Stimulated activated CD8-positive, alpha-beta memory T cell treated with anti-CD3 and anti-CD28 coated beads, Interleukin-15, amount 100 ng/mL, for 48 hours (primary cell): ENCODE data around the gene PSME3IP1.
"Not testable (repeated sequence)": the region's sequence is repeated elsewhere in the genome, so short reads cannot be mapped to it uniquely, and the experiment has no call there.

Source experiments
- DNase-seq, 2 donors: peaks; one replicate each; pipeline ENCODE4 v3.0.0-alpha.2; 2020; ENCODE audit warnings: low read depth in 2 of 2

Gene PSME3IP1

DNA sequence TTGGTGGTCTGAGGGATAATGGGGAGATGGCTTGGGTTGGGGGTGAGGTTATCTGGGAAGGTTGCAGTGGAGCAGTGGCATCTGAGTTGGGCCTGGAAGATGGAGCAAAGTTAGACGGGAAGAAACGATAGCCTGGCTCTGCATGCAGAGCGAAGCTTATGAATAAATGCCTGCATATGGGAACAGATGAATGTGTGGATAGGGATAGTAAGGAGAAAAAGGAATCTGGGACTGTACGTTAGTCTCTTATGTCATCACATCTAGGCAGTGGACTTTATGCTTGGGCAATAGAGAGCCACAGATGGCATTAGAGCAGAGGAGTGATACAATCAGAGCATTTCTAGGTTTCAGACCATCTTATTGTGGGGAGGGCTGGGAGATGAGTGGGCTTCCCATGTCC, 60.5 kb downstream of the PSME3IP1 start:
- no peak for DNase-seq

DNA sequence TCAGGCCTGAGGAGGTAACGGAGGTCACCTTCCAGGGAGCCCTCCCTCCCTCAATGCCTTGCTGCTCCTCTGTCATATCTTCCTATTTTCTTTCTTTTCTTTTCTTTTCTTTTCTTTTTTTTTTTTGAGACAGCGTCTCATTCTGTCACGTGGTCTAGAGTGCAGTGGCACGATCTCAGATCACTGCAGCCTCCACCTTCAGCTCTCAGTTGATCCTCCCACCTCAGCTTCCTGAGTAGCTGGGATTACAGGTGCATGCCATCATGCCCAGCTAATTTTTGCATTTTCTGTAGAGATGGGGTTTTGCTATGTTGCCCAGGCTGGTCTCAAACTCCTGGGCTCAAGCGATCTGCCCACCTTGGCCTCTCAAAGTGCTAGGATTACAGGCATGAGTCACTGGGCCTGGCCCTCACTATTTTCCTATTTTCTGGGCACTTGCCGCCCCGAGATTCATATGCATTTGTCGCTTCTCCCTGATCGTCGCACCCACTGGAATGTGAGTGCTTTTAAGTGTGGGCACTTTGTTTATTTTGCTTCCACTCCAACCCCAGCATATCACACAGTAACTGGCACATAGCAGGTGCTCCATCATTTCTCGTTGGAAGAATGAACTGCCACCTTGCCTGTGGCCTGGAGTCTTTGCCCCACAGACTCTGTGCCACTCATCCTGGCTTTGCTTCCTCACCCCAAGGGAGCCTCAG, 61.7 kb downstream of the PSME3IP1 start:
- DNase-seq: no peak

DNA sequence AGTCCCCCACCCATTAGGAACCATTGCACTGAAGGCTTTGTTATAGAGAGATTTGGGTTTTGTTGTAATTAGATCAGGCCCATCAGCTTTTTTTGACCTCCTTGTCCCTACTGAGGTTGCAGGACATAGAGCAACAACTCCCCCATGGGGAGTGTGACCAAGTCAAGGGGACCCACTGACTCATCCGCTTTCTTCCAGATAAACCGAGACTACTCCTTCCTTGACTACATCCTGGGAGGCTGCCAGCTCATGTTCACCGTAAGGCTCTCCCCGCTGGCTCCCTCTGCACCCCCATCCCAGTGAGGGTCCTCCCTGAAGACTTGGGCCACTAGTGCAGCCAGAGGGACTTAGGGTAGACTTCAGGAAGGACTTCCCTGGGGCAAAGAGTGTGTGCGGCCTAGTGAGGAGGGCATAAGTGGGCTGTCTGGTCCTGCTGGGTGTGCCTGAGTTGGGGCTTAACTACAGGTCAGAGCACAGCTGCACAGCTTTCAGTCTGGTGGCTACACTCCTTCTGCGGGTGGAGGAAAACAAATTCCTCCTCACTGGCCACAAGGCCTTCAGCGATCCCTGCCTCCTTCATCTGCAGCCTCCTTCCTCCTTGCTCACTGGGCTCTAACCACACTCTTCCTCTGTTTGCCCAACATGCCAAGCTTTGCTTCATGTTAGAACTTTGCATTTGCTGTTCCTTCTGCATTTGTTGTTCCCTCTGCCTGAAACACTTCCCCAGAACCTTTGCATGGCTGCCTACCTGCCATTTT, 62.4 kb downstream of the PSME3IP1 start:
- DNase-seq: no peak

DNA sequence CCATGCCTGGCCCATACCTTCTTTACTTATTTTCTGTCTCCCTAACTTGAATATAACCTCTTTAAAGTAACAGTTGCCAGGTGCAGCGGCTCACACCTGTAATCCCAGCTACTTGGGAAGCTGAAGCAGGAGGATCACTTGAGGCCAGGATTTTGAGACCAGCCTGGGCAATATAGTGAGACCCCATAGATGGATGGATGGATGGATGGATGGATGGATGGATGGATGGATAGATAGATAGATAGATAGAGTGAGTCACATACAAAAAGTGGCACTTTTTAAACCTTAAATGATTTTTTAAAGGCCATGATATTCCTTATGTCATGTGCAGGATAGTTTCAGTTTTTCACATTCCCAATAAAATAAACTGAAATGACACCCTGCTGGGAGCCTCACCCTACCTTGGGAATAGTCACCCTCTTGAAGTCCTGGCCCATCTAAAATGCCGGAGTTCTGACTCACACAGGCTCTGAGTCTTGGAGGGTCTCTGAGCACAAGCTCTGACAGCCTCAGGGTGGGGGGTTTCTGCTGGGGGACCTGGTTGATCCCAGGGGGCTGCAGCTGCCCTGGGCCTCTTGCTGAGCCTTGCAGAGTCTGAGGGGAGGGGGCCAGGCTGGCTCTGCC, 67.3 kb downstream of the PSME3IP1 start:
- no peak for DNase-seq

DNA sequence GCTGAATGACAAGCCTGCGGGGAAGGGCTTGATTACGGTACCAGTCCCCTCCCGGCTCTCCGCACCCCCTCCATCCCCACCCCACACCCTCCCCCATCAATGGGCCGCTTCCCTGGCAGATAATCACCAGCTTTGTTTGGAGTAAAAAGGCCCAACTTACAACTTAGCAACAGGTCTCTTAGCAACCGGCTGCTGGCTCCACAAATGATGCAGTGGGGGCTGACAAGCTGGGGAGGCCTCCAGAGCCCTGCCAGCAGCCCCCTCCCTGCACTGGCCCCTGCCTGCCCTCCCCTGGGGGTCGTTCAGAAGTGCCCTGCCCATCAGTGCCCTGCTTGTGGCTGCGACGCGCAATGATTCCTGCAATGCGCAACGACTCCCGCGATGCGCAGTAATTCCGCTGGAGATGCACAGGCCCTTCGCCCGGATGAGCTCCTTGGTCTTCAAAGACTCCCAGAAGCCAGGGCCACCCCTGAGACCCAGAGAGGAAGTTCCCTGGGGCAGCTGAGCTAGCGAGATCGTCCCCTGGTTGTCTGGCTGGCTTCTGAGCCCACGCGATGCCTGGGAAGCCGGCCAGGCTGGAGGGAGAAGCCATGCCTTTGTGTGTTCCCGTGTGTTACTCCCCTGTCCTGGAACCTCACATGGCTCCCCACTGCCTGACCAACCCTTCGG, 70.2 kb downstream of the PSME3IP1 start:
- DNase-seq: no peak

DNA sequence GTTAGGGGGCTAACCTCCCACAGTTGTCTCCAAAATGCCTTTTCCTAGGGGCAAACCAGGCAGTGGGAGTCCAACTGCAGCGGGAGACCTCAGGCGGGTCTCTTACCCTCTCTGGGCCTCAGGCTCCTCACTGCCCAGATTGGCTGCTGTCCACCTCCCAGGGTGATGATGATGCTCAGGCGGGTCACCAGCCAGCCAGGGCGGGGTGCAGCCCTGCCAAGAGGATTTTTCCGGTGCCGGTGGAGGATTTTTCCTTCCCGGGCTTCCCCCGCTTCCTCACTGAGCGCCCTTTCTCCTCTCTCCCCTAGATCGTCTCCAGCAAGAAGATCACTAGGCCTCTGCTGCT, 70.7 kb downstream of the PSME3IP1 start:
- no peak for DNase-seq

DNA sequence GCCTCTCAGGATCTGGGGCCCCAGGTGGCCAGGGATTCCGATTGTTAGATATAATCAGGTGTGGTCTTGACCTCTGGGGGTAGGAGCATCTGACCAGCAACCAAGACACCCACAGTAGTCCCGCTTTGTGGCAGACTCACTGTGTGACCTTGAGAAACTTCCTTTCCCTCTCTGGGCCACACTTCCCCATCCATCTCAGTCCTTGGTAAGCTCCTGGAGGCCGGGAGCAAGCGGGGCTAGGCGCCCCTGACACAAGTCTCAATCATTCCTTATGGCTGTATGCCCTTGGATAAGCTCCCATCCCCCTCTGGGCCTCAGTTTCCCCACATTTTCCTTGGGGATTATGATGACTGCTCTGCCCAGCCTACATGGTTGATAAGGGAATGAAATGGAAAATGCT, 72.2 kb downstream of the PSME3IP1 start:
- DNase-seq: no peak

DNA sequence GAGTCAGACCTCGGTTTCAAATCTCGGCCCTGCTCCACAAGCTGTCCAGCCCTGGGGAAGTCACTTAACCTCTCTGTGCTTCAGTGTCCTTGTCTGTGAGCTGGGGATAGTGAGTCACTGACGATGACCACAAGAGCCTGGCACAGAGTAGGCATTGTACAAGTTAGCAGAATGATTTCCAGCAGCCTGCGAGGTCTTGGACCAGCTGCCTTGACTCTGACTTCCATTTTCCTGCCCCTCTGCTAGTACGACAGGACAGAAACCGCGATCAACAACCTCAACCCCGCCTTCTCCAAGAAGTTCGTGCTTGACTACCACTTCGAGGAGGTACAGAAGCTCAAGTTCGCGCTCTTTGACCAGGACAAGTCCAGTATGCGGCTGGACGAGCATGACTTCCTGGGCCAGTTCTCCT, 72.8 kb downstream of the PSME3IP1 start:
- no peak for DNase-seq

DNA sequence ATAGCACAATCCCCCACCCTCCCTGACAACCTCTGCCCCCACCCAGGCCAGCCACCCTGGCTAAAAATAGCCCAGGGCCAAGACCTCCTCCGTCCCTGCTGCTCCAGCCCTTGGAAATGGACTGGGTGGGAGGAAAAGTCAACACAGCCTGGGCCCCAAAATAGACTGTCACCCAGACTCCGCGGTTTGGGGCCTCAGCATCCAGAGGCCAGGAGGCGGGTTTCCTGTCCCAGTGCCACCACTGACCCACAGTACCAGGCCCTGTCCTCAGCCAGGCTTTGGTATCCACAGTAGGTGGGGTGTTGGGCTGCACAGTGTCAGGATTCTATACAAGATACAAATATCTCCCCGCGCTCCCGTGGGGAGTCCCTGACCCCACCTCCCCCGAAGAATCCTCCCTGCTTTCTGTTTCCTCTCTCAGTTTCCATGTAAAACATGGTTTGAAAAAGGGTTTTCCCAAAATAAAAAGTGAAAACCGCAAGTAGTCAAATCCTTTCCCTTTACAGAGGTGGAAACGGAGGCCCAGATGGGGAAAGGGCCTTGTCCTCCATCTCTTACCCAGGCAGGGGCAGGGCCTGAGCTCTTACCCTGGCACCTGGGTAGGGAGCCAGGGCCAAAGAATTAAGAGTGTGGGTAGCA, 73.3 kb downstream of the PSME3IP1 start:
- DNase-seq: no peak

DNA sequence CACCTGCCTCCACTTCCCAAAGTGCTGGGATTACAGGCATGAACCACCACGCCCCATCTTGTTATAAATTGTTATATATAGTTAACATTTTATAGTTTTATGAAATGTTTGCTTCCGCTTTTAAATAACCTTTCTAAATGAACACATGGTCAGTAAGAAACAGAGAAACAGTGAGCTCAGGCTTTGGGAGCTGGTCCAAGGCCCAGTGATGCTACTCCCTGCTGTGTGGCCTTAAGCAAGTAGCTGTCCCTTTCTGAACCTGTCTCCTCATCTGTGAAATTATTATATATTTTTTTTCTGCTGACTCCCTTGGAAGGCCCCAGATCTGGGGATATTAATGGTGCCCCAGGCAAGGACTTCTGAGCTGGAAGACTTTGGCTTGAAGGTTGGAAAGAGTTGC, 74.4 kb downstream of the PSME3IP1 start:
- DNase-seq: no peak

DNA sequence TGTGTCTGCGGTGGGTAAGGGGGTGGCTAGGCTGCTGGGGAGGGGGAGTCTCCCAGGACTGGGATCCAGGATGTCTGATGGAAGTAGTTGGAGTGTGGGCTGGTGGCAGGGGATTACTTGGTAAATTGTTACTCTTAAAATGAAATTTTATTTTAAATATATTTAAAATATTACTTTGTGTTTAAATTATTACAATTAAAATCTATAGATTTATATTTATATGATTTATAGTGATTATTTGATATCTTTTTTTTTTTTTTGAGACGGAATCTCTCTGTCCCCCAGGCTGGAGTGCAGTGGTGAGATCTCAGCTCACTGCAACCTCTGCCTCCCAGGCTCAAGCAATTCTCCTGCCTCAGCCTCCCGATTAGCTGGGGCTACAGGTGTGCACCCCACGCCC, 74.9 kb downstream of the PSME3IP1 start:
- DNase-seq: no peak

DNA sequence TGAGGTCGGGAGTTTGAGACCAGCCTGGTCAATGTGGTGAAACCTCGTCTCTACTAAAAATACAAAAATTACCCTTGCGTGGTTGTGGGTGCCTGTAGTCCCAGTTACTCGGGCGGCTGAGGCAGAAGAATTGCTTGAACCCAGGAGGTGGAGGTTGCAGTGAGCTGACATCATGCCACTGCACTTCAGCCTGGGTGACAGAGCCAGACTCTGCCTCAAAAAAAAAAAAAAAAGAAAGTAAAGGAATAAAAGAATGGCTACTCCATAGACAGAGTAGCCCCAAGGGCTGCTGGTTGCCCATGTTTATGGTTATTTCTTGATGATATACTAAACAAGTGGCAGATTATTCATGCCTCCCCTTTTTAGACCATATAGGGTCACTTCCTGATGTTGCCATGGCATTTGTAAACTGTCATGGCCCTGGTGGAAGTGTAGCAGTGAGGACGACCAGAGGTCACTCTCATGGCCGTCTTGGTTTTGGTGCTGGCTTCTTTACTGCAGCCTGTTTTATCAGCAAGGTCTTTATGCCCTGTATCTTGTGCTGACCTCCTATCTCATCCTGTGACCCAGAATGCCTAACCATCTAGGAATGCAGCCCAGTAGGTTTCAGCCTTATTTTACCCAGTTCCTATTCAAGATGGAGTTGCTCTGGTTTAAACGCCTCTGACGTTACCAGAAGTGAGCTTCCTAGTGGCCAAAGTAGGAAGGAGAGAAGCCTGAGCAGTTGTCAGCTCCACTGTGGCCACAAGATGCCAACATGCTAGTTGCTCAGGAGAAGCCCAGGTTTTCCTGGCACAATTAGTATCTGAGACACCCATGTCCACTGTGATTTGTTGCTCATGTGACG, 76.4 kb downstream of the PSME3IP1 start:
- not testable (repeated sequence) for DNase-seq

DNA sequence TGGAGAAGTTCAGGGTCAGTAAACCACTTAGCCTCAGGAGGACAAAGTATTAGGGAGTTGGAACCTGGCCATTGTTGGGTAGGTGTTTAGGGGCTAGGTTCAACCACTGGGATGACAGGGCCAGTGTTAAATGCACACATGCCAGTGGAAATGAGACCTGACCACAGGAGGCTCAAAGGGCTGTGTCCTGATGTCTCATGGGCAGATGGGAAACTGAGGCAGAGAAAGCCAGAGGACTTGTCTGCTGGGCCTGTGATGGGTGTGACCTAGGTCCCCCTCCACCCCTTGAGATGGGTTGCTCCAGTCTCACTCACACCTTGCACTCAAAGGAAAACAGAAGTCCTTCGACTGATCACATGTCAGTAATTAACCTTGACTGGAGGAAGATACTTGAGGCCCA, 77.4 kb downstream of the PSME3IP1 start:
- DNase-seq: no peak

DNA sequence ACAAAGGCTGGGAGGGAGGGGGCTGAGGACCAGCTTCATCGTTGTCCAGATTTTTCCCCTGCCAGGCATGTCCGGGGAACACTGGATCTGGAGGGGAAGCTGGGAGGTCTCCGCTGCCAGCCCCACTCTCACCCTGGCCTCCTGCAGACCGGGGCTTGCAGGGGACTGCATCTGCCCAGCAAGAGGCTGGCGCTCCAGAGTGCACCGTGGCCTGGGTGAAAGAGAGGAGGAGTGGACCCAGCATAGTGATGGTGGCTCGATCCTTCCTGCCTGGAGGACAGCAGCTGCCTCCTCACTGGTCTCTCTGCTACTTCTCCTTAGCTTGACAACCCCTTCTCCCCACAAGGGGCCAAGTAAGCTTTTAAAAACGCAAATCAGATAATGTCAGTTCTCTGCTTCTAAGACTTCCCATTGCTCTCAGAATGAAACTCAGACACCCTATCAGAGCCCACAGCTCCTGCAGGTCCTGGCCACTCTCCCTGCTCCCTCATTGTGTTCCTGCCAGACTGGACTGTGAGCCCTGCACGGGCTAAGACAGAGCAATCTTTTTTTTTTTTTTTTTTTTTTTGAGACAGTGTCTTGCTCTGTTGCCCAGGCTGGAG, 78.4 kb downstream of the PSME3IP1 start:
- DNase-seq: no peak

DNA sequence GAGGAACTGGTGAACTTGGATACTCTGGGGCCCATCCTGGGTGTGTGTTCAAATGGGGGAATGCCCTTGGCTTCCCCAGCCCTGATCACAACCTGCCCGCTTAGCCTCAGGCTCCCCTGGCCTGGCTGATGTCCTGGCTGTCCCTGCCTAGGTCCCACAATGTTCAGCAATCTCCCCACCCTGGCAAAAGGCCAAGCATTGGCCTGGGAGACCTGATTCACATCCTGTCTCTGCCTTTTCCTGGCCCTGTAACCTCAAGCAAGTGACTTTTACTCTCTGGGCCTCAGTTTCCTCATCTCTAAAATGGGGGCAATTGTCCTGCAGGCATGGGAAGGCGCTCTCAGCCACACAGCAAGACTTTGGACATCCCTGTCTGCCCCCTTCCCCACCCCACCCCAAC, 79.1 kb downstream of the PSME3IP1 start:
- no peak for DNase-seq

DNA sequence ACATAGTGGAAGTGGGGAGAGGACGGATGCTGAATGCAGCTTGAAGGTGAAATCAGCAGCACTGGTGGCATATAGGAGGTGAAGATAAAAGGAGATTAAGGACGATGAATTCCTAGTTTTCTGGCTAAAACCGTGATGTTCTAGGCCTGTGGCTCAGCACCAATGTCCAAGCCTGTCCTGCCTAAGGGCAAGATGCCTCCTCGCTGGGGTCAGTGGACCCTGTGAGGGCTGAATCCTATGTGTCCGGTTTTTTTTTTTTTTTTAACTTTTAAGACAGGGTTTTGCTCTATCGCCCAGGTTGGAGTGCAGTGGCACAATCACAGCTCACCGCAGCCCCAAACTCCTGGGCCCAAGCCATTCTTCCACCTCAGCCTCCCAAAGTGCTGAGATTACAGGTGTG, 80.7 kb downstream of the PSME3IP1 start:
- no peak for DNase-seq

DNA sequence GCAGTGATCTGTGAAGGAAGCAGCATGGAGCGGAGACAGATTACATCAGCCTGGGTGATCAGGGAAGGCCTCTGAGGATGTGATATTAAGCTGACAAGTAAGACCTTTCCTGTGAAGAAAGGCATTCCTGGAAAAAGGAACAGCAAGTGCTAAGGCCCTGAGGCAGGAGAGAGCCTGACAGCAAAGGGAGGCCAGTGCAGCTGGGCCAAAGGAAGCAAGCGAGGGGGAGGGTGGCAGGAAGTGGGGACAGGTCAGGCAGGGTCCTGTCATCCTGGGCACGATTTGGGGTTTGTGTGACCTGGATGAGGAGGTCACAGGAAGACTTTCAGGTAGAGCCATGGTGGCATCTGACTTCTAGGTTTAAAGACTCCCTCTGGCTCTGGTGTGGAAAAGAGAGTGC, 81.1 kb downstream of the PSME3IP1 start:
- no peak for DNase-seq

DNA sequence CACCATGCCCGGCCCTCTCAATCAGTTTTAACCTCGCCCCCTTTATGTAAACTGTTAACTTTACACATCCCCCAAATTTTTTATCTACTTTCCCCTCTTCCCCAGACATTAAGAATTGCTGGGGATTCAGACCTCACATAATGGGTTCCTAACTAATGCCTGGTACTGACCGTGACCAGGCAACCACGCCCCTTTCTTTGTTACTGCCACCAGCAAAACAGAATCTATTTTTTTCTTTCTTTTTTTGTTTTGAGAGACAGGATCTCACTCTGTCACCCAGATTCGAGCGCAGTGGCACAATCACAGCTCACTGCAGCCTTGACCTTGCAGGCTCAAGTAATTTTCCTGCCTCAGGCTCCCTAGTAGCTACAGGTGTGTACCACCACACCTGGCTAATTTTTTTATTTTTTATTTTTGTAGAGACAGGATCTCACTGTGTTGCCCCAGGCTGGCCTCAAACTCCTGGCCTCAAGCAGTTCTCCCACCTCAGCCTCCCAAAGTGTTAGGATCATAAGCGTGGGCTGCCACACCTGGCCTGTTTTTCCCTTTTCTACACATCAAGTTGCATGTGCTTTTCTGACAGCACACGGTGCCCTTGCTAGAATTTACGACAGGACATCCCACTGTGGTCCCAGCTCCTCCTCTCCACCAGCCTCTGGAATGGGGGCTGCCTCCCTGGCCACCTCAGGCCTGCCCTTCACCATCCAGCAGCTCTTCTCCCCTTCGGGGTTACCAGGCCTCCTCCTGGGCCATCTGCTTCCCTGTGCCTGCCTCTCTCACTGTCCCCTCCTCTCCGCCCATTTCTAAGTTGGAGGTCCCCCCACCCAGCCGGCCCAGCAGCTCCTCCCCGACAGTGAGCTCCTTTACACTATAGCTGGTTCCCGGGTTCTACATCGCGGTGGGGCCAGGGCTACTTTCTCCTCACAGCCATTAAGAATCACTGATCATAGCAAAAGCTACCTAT, 82.7 kb downstream of the PSME3IP1 start:
- no peak for DNase-seq
